HFF-Myc (cell line): ENCODE measurements around the gene SPTBN2.

ENCODE experiments used
- DNase-seq: peaks from one replicate; pipeline ENCODE4 v3.0.0-alpha.2; 2011; ENCODE audit warnings: low read depth; ENCODE audit errors: extremely low read depth
- H3K4me3 ChIP-seq: replicated peaks from 2 replicates; pipeline ENCODE4 v1.5.1; 2011; ENCODE audit warnings: low read depth, mild to moderate bottlenecking, control low read depth, low read length
- CTCF ChIP-seq: IDR thresholded peaks from 2 replicates; pipeline ENCODE4 v1.5.1; 2012; ENCODE audit warnings: mild to moderate bottlenecking, low read depth, low read length, control low read depth; ENCODE audit errors: missing control alignments

SPTBN2 gene

GRCh38 chr11:66704659-66705360 lies 24.2 kb downstream of the SPTBN2 start:
- no peak overlapping the region for H3K4me3 ChIP-seq
- no peak for TF ChIP-seq CTCF
- DNase-seq: no peak

GRCh38 chr11:66701432-66702240 lies 27.4 kb downstream of the SPTBN2 start:
- H3K4me3 ChIP-seq: no peak overlapping the region
- TF ChIP-seq CTCF: no peak
- DNase-seq: no peak

DNA sequence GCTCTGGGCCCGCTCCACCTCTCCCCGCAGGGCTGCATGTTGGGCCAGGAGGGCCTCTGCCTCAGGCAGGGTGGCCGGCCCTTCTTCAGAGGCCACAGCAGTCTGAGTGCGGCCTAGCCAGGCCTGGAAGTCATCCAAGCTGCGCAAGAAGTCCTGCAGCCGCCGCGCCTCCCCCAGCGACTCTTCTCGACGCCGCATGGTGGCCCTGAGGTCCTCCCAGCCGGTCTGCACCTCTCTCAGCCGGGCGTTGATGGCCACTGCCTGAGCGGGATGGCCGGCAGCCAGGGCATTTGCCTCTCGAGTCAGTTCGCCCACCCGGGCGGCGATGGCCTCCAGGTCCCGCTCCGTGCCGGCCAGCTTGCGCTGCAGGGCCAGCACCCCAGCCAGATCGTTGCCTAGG lies 28.3 kb downstream of the SPTBN2 start:
- TF ChIP-seq CTCF: no peak
- H3K4me3 ChIP-seq: no peak overlapping the region
- no peak for DNase-seq

DNA sequence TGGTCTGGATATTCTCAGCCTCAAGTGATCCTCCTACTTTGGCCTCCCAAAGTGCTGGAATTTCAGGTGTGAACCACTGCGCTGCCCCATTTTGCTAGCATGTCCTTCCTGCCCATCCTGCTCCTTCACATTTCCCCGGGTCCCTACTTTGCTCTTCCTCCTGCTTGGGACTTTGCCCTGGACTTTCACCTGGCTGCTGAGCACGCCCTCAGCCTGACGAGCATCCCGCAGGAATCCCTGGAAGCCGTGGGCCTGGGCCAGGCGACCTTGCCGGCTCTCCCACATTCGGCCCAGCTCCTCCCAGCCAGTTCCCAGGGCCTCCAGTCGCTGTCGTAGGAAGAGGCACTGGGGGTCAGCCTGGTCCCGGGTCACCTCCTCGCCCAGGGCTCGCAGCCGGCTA lies 28.7 kb downstream of the SPTBN2 start:
- no peak for DNase-seq
- no peak for TF ChIP-seq CTCF
- no peak overlapping the region for H3K4me3 ChIP-seq

- no peak for TF ChIP-seq CTCF
- no peak for DNase-seq
Observed at GRCh38 chr11:66698491-66698890, 30.5 kb downstream of the SPTBN2 start.

DNA sequence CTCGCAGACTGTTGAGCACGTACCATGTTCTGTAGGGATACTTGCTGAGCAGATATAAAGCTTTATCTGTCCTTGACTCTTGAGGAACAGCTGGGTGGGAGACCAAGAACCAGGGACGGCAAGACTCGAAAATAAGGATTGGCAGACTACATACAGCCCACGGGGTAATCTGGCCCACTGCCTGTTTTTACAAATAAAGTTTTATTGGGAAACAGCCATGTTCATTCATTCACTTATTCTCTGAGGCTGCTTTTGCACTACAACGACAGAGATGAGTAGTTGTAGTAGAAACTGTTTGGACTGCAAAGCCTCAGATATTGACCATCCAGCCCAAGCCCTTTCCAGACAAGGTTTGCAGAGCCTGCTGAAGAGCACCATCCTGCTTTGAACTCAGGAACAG lies 31.0 kb downstream of the SPTBN2 start:
- no peak for TF ChIP-seq CTCF
- DNase-seq: no peak
- H3K4me3 ChIP-seq: no peak overlapping the region

More at GRCh38 chr11:66698491-66698890, 30.5 kb downstream of the SPTBN2 start:
- H3K4me3 ChIP-seq: no peak overlapping the region
